Measurements from ENCODE around the gene LINS1. TPM values are rescaled to one million over a fixed set of nuclear protein-coding genes. Genes with fewer than 3 reads are reported as not detected.

Gene LINS1
- total and polyA plus RNA-seq, 2 donors (not counting 3 experiments of a cell fraction or from before 2014, with no cell fraction given), result 6.9 to 14.7 TPM

DNA sequence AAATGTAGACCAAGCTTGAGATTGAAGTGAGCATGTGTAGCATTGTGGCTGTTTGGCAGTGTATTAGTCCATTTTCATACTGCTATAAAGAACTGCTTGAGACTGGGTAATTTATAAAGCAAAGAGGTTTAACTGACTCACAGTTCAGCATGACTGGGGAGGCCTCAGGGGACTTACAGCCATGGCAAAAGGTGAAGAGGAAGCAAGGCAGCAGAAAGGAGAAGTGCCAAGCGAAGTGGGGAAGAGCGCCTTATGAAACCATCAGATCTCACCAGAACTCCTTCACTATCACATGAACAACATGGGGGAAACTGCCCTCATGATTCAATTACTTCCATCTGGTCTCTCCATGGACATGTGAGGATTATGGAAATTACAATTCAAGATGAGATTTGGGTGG lies 64.7 kb downstream of the LINS1 start:
- H3K36me3 ChIP-seq (ENCODE audit: control insufficient read depth in 2 of 2, extremely low read depth in 1 of 2, insufficient read depth in 2 of 2, low read length in 2 of 2), result no peaks in the 10 kb centered on the region
- H3K27ac ChIP-seq (ENCODE audit: insufficient read depth, low read depth, low read length), result no peak overlapping the region
- TF ChIP-seq EZH2 (IDR thresholded peaks at IDR 0.05; ENCODE audit: borderline replicate concordance, low read depth, low read length, severe bottlenecking), result no peak
- no peak for TF ChIP-seq POLR2AphosphoS5 (IDR thresholded peaks at IDR 0.05; ENCODE audit: insufficient read depth, low read depth, low read length)
- TF ChIP-seq POLR2A (IDR thresholded peaks at IDR 0.05; ENCODE audit: low read depth, low read length), result no peak
- TF ChIP-seq, protein P1, sequence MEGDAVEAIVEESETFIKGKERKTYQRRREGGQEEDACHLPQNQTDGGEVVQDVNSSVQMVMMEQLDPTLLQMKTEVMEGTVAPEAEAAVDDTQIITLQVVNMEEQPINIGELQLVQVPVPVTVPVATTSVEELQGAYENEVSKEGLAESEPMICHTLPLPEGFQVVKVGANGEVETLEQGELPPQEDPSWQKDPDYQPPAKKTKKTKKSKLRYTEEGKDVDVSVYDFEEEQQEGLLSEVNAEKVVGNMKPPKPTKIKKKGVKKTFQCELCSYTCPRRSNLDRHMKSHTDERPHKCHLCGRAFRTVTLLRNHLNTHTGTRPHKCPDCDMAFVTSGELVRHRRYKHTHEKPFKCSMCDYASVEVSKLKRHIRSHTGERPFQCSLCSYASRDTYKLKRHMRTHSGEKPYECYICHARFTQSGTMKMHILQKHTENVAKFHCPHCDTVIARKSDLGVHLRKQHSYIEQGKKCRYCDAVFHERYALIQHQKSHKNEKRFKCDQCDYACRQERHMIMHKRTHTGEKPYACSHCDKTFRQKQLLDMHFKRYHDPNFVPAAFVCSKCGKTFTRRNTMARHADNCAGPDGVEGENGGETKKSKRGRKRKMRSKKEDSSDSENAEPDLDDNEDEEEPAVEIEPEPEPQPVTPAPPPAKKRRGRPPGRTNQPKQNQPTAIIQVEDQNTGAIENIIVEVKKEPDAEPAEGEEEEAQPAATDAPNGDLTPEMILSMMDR (IDR thresholded peaks at IDR 0.05; ENCODE audit: extremely low read depth in 1 of 2, insufficient read depth in 1 of 2, low read depth in 1 of 2, low read length in 2 of 2), result no peak
- TF ChIP-seq JUN (IDR thresholded peaks at IDR 0.05; ENCODE audit: borderline replicate concordance, insufficient read depth, insufficient read length, low read depth), result no peak
- no peak for TF ChIP-seq GATA2 (IDR thresholded peaks at IDR 0.05; ENCODE audit: insufficient read depth, insufficient read length, low read depth, low read length)
- no peak for TF ChIP-seq MYC (IDR thresholded peaks at IDR 0.05; ENCODE audit: low read depth, low read length)
- TF ChIP-seq FOS (IDR thresholded peaks at IDR 0.05; ENCODE audit: borderline replicate concordance, insufficient read depth, low read length), result no peak
- TF ChIP-seq, protein P2, sequence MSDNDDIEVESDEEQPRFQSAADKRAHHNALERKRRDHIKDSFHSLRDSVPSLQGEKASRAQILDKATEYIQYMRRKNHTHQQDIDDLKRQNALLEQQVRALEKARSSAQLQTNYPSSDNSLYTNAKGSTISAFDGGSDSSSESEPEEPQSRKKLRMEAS (IDR thresholded peaks at IDR 0.05; ENCODE audit: insufficient read depth, insufficient read length), result no peak
- no peak overlapping the region for H3K9ac ChIP-seq (replicated peaks; ENCODE audit: extremely low read depth, insufficient read depth, low read length)
- no peak overlapping the region for H3K4me2 ChIP-seq (ENCODE audit: insufficient read depth, low read length)
- intact Hi-C loops (cut with micrococcal nuclease) (no loop called here), dilution Hi-C loops (cut with MboI; ENCODE audit: extremely low pct_ligation_motif_present, low sequenced_read_pairs) (no loop called here)
- DNase-seq (ENCODE audit: low read depth, low spot score), result no peak
- no peak for FAIRE-seq
- H3K27me3 ChIP-seq (ENCODE audit: control insufficient read depth in 2 of 2, insufficient read depth in 2 of 2, low read length in 2 of 2), result no peaks in the 10 kb centered on the region
- H4K20me1 ChIP-seq (replicated peaks; ENCODE audit: control insufficient read depth, extremely low read depth, insufficient read depth, low read length), result no peaks in the 10 kb centered on the region
- CTCF ChIA-PET, result no interaction called here
- H3K9me1 ChIP-seq (replicated peaks; ENCODE audit: control insufficient read depth, extremely low read depth, insufficient read depth, low read length), result no peaks in the 10 kb centered on the region
- BruUV-seq (replicated peaks), result no TSS peak
- H3K79me2 ChIP-seq (ENCODE audit: control insufficient read depth, insufficient read depth, low read length), result no peaks in the 10 kb centered on the region
- POLR2A ChIA-PET, result no interaction called here
- H3K9me3 ChIP-seq (replicated peaks; ENCODE audit: control insufficient read depth, insufficient read depth, low read length), result no peaks in the 10 kb centered on the region
- H3K4me3 ChIP-seq (replicated peaks in 1 of 3; ENCODE audit: insufficient read depth in 1 of 3, low read depth in 1 of 3, low read length in 3 of 3), result no peak overlapping the region
- H3K4me1 ChIP-seq (ENCODE audit: control insufficient read depth, extremely low read depth, insufficient read depth, low read length), result no peaks in the 10 kb centered on the region
- H2AFZ ChIP-seq (ENCODE audit: low read depth, low read length), result no peak overlapping the region

Data from endothelial cell of umbilical vein (primary cell).